GM12875 (cell line): ENCODE results near the gene POLR3A.

Source experiments
- H3K4me3 ChIP-seq: one replicate; pipeline ENCODE4 v1.5.1; 2011; ENCODE audit warnings: low read depth, low read length, control low read depth
- CTCF ChIP-seq: IDR thresholded peaks from 2 replicates; pipeline ENCODE4 v1.5.1; 2011; ENCODE audit warnings: low read depth, mild to moderate bottlenecking, control low read depth, inconsistent platforms, low read length, moderate library complexity, borderline replicate concordance; ENCODE audit not compliant: insufficient read depth

The POLR3A gene

GRCh38 chr10:77932016-77932715, 97.1 kb downstream of the POLR3A start:
- no peak for TF ChIP-seq CTCF

DNA sequence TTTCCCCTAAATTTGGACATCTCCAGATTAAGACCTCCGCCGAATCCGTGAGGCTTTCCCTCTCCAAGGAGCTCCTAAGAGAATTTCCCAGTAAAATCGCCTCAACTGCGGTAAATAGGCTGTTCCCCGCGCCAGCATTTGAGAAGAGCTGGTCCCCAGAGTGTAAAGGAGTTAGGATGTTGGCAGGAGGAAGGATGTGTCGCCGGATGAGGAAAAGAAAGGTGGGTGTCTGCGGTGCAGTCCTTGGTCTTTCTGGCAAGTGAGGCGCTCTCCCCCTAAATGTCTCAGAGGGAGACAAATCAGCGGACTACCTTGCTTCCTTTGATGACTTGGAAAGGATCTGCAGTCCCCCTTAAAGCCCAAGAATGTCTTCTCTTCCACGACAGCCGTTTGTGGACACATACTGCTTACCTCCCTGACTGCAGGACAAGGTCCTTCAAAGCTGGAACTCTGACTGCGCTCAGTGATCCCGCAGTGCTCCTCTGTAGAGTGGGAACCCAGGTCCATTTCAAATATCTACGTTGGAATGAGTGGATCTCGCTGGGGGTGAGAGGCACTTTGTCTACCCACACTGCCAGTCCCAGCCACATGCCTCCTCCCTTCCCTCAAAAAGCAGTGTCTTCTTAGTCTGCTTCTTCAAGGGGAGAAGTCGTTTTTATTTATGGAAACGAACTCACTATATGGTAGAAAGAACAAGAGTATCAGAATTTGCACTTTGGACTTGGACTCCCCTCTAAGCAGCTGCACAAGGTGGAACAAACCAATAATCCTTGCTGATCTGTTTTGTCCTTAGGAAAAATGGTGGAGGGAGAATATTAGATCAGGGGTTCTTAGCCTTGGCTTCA, 101.7 kb downstream of the POLR3A start:
- TF ChIP-seq CTCF: no peak
- no peak overlapping the region for H3K4me3 ChIP-seq

More at GRCh38 chr10:77932016-77932715, 97.1 kb downstream of the POLR3A start:
- no peak overlapping the region for H3K4me3 ChIP-seq

GRCh38 chr10:77926566-77927401, 102.5 kb downstream of the POLR3A start, which contains the start of gene DLG5:
Gene DLG5 (minus strand): TSS chr10:77926755. CDS start chr10:77926520, 235 bp downstream.
- peak within 1 kb of the TSS; percentile 79 for H3K4me3 ChIP-seq
- no peak for TF ChIP-seq CTCF

- peak overlapping the region; percentile 79 for H3K4me3 ChIP-seq
- TF ChIP-seq CTCF: no peak
Observed at GRCh38 chr10:77925795-77926565, 103.3 kb downstream of the POLR3A start.

GRCh38 chr10:77925410-77925794, 103.9 kb downstream of the POLR3A start:
- no peak for TF ChIP-seq CTCF
- peak overlapping the region; percentile 79 for H3K4me3 ChIP-seq

DNA sequence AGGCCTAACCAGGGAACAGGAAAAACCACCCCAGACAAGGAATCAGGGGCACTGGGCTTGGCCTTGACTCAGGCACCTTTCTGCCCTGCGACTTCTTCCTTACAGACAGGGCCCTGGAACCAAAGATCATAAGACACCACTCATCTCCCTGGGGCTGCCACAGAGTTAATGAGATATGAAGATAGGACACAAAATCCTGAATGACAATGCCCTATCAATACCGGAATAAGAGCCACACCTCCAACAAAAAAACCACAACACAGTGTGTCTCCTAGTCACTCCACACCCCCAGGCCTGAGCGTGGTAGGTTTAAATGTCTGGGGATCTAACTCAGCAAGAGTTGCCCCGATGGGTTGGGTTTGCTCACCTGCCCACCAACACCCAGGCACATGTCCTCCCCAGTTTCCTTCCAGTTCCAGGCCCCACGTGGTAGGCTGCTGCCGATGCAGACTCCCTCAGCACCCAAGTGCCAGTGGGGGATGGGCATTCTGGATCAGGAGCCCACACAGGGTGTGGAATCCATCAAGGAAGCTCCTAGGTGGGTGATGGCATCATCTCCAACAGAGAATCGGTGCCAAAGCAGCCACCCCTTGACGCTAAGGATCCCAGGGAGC, 106.6 kb downstream of the POLR3A start:
- TF ChIP-seq CTCF: no peak
- no peak overlapping the region for H3K4me3 ChIP-seq
